ENCODE measurements around the gene PANK4.
"Not testable (repeated sequence)": the region's sequence is repeated elsewhere in the genome, so short reads cannot be mapped to it uniquely, and the experiment has no call there.

PANK4 gene

DNA sequence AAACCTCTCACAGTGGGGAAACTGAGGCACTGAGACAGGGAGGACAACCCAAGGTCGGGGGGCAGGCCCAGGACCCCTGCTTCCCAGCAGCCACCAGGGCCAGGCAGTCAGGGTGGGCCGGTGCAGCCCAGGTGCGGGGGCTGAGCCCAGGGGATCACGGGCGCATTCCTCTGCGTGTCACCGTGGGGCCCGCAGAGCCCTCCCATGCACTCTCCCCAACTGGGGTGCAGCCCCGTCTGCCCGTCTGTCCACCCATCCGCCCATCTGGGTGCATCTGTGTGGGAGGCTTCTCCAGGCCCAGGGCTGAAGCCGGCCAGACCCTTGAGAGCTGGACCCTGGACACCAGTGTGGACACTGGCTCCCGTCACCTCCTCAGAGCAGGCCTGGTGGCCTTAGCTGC, 53.2 kb downstream of the PANK4 start:
- no peak for DNase-seq

DNA sequence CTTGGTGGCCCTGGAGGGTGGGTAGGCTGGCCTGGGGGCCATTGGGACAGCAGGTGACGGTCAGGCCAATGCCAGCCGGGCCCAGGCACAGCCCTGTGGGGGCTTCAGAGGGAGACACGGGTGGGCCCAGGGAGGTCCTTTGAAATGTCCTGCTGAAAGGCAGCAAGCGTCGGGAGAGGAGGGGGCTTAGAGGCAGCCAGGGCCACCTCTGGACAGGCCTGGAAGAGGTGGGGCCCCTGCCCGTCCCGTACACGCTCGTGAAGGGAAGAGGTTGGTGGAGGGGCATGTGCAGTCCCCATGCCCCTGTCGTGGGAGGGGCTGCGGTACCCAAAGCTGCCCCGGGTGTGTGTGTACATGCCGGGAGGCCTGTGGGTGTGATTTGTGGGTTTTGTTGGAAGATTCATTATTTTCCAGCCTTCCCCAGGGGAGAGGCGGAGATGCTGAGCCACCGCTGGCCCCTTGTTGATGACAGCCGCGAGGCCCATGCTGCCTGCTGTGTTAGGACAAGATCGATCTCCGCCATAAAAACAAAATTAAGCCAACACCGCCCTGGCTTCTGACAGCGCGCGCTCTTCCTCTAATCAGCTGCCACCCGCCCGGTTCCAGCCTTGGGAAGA, 53.7 kb downstream of the PANK4 start:
- DNase-seq, result no peak

- DNase-seq, result no peak
Observed at GRCh38 chr1:2472109-2472508, 54.3 kb downstream of the PANK4 start.

DNA sequence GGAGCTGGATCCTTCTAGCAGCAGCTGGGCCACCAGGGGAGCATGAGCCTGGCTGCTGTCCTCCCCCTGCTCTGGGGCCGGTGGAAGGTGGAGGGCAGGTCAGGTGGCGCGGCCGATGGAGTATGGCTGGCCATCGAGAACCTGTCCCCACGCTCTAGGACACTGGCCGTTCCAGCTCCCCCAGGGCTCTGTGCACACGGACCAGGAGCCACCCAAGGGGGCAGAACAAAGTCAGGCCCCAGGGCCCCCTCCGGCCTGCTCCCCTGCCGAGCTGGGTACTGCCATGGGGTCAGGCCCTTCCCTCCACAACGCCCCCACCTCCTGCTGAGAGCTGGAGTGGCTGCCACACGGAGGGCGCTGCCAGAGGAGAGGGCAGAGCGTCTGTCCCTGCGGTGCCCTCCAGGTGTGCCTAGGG, 54.8 kb downstream of the PANK4 start:
- DNase-seq, result no peak

DNA sequence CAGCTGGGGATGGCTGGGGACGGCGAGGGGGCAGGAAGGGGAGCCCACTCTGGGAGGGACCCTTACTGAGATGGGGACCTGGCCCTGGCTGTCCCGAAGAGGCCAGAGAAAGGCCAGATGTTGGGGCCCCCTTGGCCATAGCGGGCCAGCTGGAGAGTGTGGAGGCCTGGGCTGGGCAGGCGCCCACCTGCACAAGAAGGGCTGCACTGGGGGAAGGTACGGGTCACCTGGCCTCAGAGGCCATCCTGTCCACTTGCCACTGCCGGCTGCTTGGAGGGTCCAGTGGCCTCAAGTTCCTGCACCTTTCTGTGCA, 55.3 kb downstream of the PANK4 start:
- no peak for DNase-seq

DNA sequence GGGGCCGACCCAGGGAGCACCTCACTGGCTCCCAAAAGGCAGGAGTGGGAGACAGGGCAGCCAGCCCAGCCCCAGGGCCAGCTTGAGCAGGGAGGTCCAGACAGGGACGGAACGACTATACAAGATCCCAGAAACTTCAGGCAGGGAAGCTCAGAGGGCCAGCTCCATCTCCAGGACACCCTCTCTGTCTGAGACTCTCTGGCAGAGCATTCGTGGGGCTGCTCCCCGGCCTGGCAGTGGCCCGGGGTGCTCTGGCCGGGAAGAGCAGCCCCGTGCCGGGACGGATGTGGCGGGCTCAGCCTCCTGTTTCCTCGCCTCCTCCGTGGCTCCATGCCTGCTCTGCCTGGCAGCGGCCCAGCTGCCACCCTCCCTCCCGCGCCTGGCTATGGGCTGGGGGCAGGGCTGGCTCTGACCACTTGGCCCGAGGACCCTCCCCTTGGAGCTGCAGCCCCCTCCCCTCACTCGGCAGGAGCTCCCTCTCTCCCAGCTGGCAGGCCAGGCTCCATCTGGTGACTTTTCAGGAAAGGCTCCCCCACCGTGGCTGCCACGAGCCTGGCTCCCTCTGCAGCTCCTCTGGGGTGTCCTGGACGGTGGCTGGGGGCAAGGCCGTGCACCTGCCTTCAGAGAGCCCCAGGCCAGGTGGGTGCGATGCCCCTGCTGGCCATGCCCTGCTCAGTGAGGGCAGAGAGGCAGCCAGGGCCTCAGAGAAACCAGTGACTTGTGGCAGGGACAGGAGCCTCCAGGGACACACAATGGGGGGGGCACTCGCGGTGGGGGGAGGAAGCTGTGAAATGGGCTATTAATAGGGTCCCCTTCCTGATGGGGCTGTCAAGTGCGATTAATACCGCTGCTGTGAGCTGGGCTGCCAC, 55.9 kb downstream of the PANK4 start:
- no peak for DNase-seq

- DNase-seq, result no peak
Observed at GRCh38 chr1:2469103-2469940, 57.1 kb downstream of the PANK4 start.

GRCh38 chr1:2468540-2468939, 57.9 kb downstream of the PANK4 start:
- no peak for DNase-seq

GRCh38 chr1:2468041-2468472, 58.3 kb downstream of the PANK4 start:
- no peak for DNase-seq

- DNase-seq, result no peak
Observed at GRCh38 chr1:2466958-2467554, 59.3 kb downstream of the PANK4 start.

DNA sequence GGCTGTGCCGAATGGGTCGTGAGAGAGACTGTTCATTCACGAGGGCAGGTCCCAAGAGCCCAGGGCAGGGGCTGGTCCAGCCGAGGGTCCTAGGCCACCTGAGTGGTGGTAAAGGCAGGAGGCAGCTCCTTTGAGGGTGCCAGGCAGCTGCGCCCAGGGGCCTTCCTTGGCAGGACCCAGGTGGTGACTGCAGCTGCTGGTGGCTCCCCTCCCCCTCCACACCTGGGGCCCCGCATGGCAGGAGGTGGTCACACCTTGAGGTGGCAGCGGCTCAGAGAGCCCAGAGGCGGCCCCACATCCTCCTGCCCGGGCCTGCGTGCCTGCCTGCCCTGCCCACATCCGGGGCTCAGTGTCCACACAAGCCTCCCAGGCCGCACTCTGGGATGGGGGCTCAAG, 60.1 kb downstream of the PANK4 start:
- DNase-seq, result no peak

GRCh38 chr1:2465371-2466269, 60.8 kb downstream of the PANK4 start:
- no peak for DNase-seq

DNA sequence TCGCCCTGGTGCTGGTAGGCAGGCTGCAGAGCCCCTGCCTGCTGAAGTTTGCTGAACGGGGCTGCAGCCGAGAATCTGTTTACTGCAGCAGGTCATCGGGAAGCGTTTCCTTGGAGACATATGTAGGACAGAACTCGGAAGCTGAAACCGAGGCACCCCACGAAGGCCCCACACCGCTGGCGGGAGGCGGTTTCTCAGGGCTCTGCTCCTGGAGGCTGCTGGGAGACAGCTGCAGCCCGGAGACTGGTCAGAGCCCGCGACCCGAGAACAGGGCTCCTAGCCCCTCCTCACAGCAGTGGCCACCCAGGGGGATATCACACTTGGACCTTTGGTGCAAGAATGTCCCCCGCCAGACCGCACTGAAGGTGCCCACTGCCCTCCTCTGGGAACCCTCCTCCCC, 63.0 kb downstream of the PANK4 start:
- DNase-seq, result no peak

GRCh38 chr1:2462819-2463218, 63.6 kb downstream of the PANK4 start:
- DNase-seq, result no peak

DNA sequence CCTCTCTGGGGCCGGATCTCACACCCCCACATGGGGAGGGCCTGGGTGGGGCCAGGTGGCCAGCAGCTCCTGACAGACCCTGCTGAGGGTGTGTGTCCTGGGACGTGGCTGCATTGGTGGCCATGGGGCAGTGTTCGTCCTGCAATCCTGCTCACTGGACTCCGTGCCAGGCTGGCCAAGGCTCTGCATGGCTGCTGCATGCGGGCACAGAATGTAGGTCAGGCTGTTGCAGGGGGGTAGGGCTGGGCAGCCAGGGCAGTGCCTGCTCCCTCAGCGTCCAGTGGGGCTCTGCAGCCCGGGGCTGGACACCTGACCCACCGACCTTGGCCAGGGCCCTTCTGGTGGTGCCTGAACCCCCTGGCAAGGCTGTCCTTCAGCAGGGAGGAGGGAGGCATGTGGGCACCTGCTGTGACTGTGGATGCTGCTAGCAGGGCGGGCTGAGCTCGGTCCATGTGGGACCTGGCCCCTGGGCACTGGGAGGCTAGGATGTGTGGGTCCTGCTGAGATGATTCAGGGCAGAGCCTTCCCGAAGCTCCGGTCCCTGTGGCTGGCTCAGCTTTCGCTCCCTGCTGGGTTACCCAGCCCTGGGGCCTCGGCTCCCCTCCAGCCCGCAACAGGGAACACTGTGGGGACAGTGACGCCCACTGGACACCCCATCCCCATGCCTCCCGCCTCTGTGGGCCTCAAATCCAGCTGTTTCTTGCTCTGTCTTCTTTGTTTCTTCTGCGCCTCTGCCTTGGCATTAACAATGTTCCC, 65.2 kb downstream of the PANK4 start:
- no peak for DNase-seq

GRCh38 chr1:2460203-2460602, 66.2 kb downstream of the PANK4 start:
- no peak for DNase-seq

- no peak for DNase-seq
Observed at GRCh38 chr1:2459757-2460156, 66.6 kb downstream of the PANK4 start.

GRCh38 chr1:2459102-2459753, 67.2 kb downstream of the PANK4 start:
- not testable (repeated sequence) for DNase-seq

GRCh38 chr1:2458687-2459086, 67.7 kb downstream of the PANK4 start:
- no peak for DNase-seq
